ENCODE data around the gene TAS2R4.
A peak's percentile ranks its signal among the peaks of the same experiment; 100 is the strongest.
"Not testable (repeated sequence)": the region's sequence is repeated elsewhere in the genome, so short reads cannot be mapped to it uniquely, and the experiment has no call there.

TAS2R4 gene
- long read RNA-seq, donor 1, transcript TAS2R4-201 (1 exons, 2,378 nt) = major isoform, 7 of 7 reads
- long read RNA-seq, donor 1, partial matches to known transcripts = 0 of 7 reads
- long read RNA-seq, donor 1, other reads (novel, unspliced or antisense) = 0 of 7 reads
- long read RNA-seq, donor 2 = 0 reads
- long read RNA-seq, donor 3, partial matches to known transcripts = 0 of 2 reads
- long read RNA-seq, donor 3, other reads (novel, unspliced or antisense) = 0 of 2 reads
- long read RNA-seq, donor 4, transcript TAS2R4-201 (1 exons, 2,378 nt) = major isoform, 10 of 10 reads
- long read RNA-seq, donor 4, partial matches to known transcripts = 0 of 10 reads
- long read RNA-seq, donor 4, other reads (novel, unspliced or antisense) = 0 of 10 reads
- long read RNA-seq, donor 5, partial matches to known transcripts = 0 of 2 reads
- long read RNA-seq, donor 5, other reads (novel, unspliced or antisense) = 0 of 2 reads
- long read RNA-seq, donor 6 = 0 reads
- long read RNA-seq, donor 7, partial matches to known transcripts = 0 of 4 reads
- long read RNA-seq, donor 7, other reads (novel, unspliced or antisense) = 0 of 4 reads
- long read RNA-seq, donor 8, partial matches to known transcripts = 0 of 2 reads
- long read RNA-seq, donor 8, other reads (novel, unspliced or antisense) = 0 of 2 reads

- no peak for DNase-seq
Measured at GRCh38 chr7:141776374-141776773, at the start of gene TAS2R4. Gene TAS2R4, plus strand, starts transcription at chr7:141776674. Its CDS starts 1,815 bp downstream, at chr7:141778489.

- no peak for DNase-seq
Measured at GRCh38 chr7:141729020-141729419, 47.5 kb upstream of the TAS2R4 start.

- DNase-seq = no peak
Measured at GRCh38 chr7:141731476-141732149, 44.9 kb upstream of the TAS2R4 start.

- no peak for DNase-seq
Measured at GRCh38 chr7:141737118-141737835, 39.2 kb upstream of the TAS2R4 start.

- peak; percentile 96 for DNase-seq
Measured at GRCh38 chr7:141737836-141738591, 38.5 kb upstream of the TAS2R4 start, which contains the start of gene SSBP1. Gene SSBP1, plus strand, starts transcription at chr7:141738358. Its CDS starts 809 bp downstream, at chr7:141739167.

GRCh38 chr7:141738592-141739013 lies 37.9 kb upstream of the TAS2R4 start:
- no peak for DNase-seq

GRCh38 chr7:141739250-141739649 lies 37.2 kb upstream of the TAS2R4 start:
- no peak for DNase-seq

GRCh38 chr7:141742229-141742628 lies 34.2 kb upstream of the TAS2R4 start:
- DNase-seq = no peak

- no peak for DNase-seq
Measured at GRCh38 chr7:141744131-141744530, 32.3 kb upstream of the TAS2R4 start.

GRCh38 chr7:141748396-141748795 lies 28.1 kb upstream of the TAS2R4 start:
- no peak for DNase-seq

- not testable (repeated sequence) for DNase-seq
Measured at GRCh38 chr7:141751904-141752303, 24.6 kb upstream of the TAS2R4 start.

- DNase-seq = no peak
Measured at GRCh38 chr7:141752634-141753033, 23.8 kb upstream of the TAS2R4 start.

GRCh38 chr7:141754939-141755338 lies 21.5 kb upstream of the TAS2R4 start:
- no peak for DNase-seq

- no peak for DNase-seq
Measured at GRCh38 chr7:141763797-141764196, 12.7 kb upstream of the TAS2R4 start, which contains the start of gene TAS2R3. Gene TAS2R3, plus strand, starts transcription at chr7:141764097. Its CDS starts 62 bp downstream, at chr7:141764159.

GRCh38 chr7:141770083-141770583 lies 6.3 kb upstream of the TAS2R4 start:
- not testable (repeated sequence) for DNase-seq

GRCh38 chr7:141785706-141786552 lies 9.5 kb downstream of the TAS2R4 start:
- peak; percentile 6 for DNase-seq

- DNase-seq = no peak
Measured at GRCh38 chr7:141788296-141788695, 11.8 kb downstream of the TAS2R4 start.

- DNase-seq = no peak
Measured at GRCh38 chr7:141789917-141790316, 13.4 kb downstream of the TAS2R4 start, which contains the start of gene TAS2R5. Gene TAS2R5, plus strand, starts transcription at chr7:141790217. Its CDS starts 145 bp downstream, at chr7:141790362.

- no peak for DNase-seq
Measured at GRCh38 chr7:141792526-141792925, 16.1 kb downstream of the TAS2R4 start.

- no peak for DNase-seq
Measured at GRCh38 chr7:141820067-141820466, 43.6 kb downstream of the TAS2R4 start.

All from right kidney (tissue), 9 donors.